GM19463 (cell line): ENCODE results near the gene MRPL57.
A peak's percentile ranks its signal among the peaks of the same experiment; 100 is the strongest.
"Not testable (repeated sequence)": the region's sequence is repeated elsewhere in the genome, so short reads cannot be mapped to it uniquely, and the experiment has no call there.

Source experiments
- ATAC-seq: cut with Tn5 transposase; IDR thresholded peaks from one replicate; pipeline ENCODE4 v1.9.1; 2021; ENCODE audit warnings: mild to moderate bottlenecking, moderate library complexity; ENCODE audit not compliant: unreplicated experiment

Gene MRPL57

DNA sequence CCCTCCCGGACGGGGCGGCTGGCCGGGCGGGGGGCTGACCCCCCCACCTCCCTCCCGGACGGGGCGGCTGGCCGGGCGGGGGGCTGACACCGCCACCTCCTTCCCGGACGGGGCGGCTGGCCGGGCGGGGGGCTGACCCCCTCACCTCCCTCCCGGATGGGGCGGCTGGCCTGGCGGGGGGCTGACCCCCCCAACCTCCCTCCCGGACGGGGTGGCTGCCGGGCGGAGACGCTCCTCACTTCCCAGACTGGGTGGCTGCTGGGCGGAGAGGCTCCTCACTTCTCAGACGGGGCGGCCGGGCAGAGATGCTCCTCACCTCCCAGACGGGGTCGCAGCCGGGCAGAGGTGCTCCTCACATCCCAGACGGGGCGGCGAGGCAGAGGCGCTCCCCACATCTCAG is 10.0 kb downstream of the MRPL57 start:
- ATAC-seq: not testable (repeated sequence)

DNA sequence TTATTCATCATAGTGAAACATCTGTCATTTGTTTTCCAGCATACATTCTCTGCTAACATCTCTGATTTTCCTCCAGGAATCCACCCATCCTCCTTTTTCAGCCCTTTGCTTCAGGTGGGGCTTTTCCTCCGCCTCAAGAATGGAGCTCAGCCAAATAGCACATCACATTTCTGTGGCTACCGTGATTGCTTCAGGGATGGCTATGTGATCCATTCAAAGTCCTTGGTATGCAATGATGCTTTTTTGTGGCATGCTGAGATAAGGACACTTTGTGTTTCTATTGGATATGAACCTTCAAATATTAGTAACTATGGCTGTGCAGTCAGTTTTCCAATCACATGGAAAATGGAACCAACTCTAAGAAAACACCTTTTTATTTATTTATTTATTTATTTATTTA is 18.3 kb downstream of the MRPL57 start:
- not testable (repeated sequence) for ATAC-seq

DNA sequence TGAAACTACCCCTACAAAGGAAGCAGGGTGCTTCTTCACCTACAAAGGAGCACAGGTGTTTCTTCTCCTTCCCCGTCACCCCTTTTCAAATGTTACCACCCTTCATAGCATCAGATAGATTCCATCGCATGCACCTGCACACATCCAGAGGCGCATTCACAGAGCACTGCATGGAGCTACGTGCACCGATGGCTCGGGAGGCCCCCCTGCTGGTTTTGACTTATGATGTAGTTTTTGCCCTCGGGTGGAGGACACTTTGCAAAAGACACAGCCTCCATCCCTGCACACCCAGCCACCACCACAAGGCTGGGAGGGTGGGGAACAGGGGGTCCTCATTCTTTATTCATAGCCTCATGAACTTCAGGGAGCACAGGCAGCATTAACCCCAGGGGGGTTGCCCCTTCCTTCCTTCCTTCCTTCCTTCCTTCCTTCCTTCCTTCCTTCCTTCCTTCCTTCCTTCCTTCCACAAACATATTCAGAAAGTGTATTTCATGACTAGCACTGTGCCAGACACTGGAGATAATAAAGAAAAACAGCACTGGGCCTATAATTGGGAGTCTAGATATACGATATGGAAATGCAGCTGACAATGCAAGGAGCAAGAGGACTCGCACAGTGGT is 21.3 kb downstream of the MRPL57 start:
- not testable (repeated sequence) for ATAC-seq

DNA sequence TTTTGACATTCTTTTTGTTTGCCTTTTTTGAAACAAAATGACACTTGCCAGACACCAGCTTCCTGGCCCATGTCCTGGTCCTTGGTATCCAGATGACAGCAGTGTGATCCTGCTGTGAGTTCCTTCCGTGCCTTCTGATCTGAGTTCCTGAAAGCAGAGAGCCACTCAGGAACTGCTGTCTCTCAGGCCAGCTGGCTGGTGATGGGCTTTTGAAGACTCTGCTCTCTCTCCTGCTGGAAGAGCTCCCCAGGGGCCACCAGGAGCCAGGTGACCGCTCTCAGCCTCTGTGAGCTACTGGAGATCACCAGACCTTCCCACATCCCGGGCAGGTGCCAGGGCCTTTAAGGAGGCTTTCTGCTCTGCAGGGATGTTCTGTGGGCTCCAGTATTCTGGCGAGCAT is 21.9 kb downstream of the MRPL57 start:
- ATAC-seq: not testable (repeated sequence)

DNA sequence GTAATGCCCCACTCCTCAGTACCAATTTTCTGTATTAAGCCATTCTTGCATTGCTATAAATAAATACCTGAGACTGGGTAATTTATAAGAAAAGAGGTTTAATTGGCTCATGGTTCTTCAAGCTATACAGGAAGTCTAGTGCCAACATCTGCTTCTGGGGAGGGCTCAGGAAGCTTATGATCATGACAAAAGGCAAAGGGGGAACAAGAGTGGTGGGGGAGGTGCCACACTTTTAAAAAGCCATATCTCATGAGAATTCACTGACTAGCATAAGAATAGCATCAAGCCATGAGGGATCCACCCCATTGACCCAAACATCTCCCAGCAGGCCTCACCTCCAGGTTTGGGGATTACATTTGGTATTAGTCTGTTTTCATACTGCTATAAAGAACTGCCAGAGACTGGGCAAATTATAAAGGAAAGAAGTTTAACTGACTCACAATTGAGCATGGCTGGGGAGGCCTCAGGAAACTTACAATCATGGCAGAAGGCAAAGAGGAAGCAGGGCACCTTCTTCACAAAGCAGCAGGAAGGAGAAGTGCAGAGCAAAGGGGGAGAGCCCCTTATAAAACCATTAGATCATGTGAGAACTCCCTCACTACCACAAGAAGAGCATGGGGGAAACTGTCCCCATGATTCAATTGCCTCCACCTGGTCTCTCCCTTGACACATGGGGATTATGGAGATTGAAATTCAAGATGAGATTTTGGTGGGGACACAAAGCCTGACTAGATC is 25.2 kb downstream of the MRPL57 start:
- ATAC-seq: not testable (repeated sequence)

DNA sequence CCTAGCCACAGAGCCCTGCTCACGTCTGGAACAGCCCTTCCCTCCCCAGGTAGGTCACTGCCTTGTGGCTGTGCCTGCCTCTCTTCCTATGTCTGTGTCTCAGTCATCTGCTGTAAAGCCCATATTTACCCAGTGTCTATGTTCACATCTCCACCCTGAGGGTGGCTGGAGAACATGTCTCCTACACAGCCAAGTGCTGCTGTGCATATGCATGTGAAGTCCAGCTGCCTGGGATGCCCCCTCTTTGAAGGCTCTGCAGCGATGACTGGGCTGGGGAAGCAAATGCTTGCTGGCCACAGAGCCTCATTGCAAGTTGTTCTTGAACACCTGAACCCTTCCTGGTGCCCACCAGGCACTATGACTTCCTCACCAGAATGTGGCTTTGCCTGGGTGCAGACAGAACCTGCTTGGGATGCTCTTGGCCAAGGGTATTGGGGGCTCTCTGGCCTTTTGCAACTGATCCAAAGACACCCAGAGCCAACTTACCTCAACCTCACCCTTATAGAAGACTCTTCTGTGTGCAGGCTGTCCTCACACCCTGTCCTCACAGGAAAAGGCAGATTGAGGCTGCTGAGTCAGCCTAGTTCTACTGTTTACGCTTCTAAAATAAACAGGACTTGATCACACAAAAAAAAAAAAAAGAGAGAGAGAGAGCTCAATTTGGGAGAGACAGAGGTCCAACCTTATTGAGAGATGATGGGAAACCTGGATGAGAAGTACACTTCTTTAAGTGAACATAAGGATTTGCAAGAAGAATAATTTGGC is 26.5 kb downstream of the MRPL57 start:
- no peak for ATAC-seq

DNA sequence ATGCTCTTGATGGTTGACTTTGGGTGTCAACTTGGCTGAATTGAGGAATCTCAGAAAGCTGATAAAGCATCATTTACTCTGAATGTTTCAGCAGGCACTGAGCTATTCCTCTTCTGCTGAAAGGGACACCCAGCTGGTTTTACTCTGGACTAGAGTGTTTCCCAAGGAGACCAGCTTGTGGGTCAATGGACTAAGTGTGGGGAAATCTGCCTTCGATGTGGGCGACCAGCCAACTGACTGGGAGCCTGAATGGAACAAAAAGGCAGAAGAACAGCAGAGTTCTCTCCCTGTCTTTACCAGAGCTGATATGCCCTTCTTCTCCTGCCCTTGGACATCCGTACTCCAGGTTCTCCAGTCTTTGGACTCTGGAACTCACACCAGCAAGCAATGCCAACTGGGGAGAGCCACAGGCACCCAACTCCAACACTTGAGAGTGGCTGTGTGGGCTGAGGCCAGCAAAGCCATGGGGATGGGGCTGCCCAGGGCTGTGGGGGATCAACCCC is 32.2 kb downstream of the MRPL57 start:
- no peak for ATAC-seq

DNA sequence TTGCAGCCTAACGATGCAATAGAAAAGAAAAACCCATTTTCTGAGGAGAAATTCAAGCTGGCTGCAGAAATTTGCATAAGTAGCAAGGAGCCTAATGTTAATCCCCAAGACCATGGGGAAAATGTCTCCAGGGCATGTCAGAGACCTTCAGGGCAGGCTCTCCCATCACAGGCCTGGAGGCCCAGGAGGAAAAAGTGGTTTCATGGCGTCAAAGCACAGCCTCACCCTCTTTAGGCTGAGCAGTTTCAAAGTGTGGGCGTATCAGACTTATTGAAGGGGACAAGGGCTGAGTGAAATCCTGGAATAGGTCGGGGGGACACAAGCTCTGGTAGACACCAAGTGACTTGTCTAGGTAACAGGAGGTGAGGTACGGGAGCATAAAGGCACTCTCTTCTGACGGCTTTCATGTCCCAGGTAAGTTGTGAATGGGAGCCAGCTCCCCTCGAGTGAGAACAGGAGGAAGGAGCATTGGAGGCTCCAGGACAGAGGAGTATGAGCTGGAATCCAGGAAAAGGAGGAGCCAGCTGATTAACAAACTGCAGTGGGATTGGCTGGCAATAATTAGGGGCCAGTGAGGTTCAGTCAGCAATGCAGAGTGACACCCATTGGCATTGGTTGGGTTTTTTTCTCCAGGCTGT is 35.8 kb downstream of the MRPL57 start:
- no peak for ATAC-seq

DNA sequence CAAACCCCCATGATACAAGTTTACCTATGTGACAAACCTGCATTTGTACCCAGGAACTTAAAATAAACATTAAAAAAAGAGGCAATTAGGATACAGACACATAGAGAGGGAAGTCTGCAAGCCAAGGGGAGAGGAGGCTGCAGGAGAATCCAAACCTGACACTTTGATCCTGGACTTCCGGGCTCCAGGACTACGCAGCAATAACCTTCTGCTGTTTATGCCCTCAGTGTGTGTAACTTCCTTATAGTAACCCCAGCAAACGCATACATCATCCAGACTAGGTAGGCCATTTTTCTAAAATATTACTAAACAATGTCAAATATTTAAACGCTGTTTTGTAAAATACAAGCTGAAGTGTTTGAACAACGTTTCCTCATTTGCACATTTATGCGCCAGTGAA is 39.0 kb downstream of the MRPL57 start:
- not testable (repeated sequence) for ATAC-seq

DNA sequence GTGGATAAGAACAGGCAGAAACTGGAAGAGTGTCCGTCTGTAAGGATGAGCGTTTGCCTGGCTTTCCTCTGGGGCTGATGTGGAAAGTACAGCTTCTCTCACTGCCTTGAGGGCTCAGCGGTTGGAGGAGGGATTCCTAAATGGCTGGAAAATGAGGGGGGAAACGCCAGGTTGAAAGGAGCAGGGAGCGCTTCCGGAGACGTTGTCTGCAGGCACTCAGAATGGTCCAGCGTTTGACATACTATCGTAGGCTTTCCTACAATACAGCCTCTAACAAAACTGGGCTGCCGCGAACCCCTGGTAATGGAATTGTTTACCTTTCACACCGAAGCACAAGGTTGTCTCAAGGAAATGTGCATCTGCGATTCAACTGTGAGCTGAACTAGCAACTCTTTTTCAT is 39.9 kb downstream of the MRPL57 start:
- no peak for ATAC-seq

DNA sequence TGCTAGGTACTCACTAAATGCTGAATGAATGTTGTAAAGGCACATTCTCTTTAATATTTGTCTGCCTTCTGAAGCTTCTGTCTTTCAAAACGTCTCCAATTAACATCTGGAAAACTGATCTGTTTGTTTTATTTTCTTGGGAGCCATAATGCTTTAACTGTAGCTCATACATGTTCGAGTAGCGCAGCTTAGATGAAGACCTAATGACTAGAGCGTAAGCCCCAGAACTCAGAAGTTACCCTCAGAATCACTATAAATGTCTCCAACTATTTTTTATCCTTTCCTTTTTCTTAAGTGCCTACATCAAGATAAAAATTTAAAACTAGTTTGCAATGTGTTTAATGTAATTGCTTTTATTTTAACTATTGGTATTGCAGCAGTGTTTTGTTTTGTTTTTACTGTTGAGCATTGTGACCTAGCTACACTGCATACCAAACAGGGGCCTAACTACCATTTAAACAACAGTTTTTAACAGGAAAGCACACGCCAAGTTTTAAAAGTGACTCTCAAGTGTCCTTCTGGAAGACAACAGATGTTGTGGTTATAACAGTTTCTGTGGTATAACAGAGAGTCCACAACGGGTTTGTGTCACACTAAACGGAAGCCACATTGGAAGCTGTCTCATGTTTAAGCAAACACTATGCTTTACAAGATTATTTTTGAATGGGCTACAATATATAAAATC is 42.0 kb downstream of the MRPL57 start:
- peak; percentile 97 for ATAC-seq

DNA sequence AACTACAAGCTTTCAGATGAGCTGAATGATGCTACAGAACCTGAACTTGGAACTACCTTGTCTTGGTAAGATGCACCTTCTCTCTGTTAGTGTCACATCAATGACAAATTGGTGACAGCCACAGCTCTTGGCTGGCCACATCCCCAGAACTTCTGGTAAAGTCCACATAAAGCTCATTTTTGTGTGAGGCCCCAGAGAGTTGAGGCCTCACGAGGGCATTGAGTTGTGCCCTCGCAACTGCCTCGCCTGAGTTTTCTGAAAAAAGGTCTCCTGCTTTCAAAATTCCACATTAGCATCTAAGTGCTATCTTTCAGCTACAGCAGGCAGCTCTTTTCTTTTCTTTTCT is 42.6 kb downstream of the MRPL57 start:
- peak; percentile 56 for ATAC-seq

DNA sequence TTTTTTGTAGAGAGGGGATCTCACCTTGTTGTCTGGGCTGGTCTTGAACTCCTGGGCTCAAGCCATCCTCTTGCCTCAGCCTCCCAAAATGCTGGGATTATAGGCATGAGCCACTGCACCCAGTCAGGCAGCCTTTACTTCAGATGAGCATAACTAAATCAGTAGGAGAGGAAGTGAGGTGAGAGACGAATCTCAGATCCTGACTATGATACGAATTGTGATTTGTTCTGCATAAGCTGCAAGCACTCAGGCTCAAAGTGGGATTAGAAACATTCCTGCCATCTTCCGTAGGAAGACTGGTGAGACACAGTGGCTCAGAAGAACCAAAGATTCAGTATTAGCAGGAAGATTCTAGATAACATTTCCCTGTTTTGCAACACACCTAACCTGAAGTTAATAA is 43.3 kb downstream of the MRPL57 start:
- ATAC-seq: not testable (repeated sequence)

DNA sequence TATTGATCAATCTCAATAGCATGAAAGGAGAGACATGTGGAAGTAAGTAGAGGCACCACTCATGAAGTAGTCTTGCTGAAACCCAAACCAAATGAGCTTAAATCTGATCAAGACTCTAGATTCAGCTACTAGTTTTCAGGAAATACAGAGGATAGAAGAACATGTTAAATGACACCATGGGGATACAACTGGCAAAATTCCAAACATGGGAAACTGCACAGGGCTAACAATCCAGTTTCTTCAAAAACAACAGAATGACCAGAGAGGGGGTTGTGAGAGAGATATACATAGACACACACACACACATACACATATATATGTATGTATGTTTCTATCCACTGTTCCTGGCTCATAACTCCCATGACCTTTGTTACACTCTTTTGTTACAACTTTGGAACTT is 44.8 kb downstream of the MRPL57 start:
- ATAC-seq: no peak

DNA sequence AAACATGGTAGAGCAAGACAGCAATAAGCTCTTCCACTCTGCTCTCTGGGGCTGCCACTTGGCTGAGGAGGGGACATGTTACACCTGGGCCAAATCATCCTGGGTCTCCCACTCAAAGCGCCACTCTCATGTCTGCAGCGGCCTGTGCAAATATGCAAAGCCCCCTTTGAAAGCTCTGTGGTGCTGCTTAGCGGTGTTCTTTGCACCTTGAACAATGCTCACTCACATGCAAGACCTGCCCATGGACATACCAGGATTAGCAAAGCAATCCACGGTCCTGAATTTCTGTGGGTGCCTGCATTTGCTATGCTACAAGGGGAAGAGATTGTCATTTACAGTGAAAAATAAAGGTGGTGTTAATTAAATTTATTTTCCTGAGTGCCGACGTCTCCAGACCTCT is 48.6 kb downstream of the MRPL57 start:
- ATAC-seq: no peak

DNA sequence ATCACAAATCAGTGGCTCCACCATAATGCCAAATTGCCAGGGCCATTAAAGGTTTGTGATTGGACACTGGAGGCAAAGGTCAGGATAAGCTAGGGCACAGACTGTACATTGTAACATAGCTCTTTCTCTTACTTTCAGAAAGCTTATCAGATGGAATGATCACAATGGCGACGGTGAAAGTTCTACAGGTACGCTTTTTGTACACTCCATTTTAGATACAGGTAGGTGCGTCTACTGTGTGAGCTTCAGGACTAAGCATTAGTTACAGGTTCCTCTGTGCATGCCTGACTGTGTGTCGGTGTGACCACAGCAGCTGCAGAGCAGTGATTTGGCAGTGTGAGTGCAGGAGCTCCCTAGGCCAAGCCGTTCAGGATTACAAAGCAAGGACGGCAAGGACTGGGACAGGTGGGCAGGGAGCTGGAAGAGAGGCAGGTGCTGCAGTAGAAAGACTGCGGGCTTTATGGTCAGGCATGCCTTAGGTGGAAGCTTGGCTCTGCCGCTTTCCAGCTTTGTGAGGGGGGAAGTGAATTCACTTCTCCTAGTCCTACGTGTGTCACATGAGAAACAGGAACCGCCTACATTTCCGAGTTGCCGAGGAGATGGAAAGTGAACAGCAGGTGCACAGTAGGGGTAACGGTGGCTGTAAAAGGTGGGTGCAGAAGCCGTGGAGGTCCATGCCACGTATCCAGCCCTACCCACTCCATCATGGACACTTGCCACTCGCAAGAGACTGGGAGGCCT is 49.6 kb downstream of the MRPL57 start:
- no peak for ATAC-seq

DNA sequence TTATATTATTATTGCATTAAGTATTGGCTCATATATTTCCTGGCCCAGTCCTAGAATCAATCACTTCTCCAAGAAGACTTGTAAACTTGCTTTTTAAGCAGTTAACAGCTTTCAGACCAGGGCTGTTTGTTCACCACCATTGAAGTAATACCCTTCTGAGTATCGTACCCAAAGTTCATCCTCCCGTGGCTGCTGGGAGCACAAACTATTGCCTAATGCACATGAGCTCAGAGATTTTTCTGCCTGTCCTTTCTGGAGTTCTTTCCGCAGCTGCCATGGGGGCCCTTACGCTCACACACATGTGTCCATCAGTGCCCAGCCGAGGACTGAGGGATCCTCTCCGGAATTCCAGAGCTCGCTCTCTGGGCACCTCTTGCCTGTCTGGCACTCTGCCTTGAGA is 51.5 kb downstream of the MRPL57 start:
- ATAC-seq: no peak
